Cardiac muscle cell (in vitro differentiated cells and primary cell): ENCODE results near the gene OGDH. TPM values are rescaled to one million over a fixed set of nuclear protein-coding genes. Genes with fewer than 3 reads are reported as not detected.
"Not testable (repeated sequence)": the region's sequence is repeated elsewhere in the genome, so short reads cannot be mapped to it uniquely, and the experiment has no call there.

Experiments
- DNase-seq, 2 donors: peaks; one replicate each; pipeline versions ENCODE4 v3.0.0 to v3.0.0-alpha.2; 2010 to 2017; ENCODE audit warnings: low read depth in 1 of 2, low spot score in 1 of 2
- H3K27ac ChIP-seq: fragments of 200-600 bp; sonication (generic); 2 replicates; pipeline ENCODE4 v1.5.1; 2016
- H3K27me3 ChIP-seq: fragments of 200-600 bp; sonication (generic); 2 replicates; pipeline ENCODE4 v1.6.0; 2016; ENCODE audit warnings: control low read depth
- H3K36me3 ChIP-seq: fragments of 200-600 bp; sonication (generic); 2 replicates; pipeline ENCODE4 v1.5.1; 2016; ENCODE audit warnings: control low read depth
- H3K4me1 ChIP-seq: fragments of 200-600 bp; sonication (generic); 2 replicates; pipeline ENCODE4 v1.8.1; 2017; ENCODE audit warnings: low read depth, mild to moderate bottlenecking, mixed run types
- H3K4me3 ChIP-seq: fragments of 200-600 bp; sonication (generic); 2 replicates; pipeline ENCODE4 v1.5.1; 2016; ENCODE audit warnings: mild to moderate bottlenecking
- H3K9me3 ChIP-seq: fragments of 200-600 bp; sonication (generic); 2 replicates; pipeline ENCODE4 v1.5.1; 2017; ENCODE audit warnings: low read depth, mild to moderate bottlenecking, control low read depth
- polyA plus RNA-seq: library from polyadenylated mRNA; unstranded; fragments of >200 nt; fragmentation: Nextera tagmentation; extraction: Ambion mirVana; gene quantifications from 2 replicates; pipeline ENCODE4 v1.2.1, GENCODE V29; 2016
- total RNA-seq: library from RNA; depleted of rRNA; stranded (reverse); fragments of >200 nt; gene quantifications from 2 replicates; pipeline ENCODE4 v1.2.3, GENCODE V29; 2016
- TF ChIP-seq, protein P1 (sequence below): IDR thresholded peaks from 2 replicates; pipeline ENCODE4 v1.5.1; 2012; ENCODE audit warnings: low read depth, mild to moderate bottlenecking, low read length

OGDH gene
- total and polyA plus RNA-seq, 2 experiments from 2014 or later = 71.9 to 111 TPM

- no peaks in the 10 kb centered on the region for H3K9me3 ChIP-seq
- H3K4me3 ChIP-seq = no peak overlapping the region
- H3K27me3 ChIP-seq = no peaks in the 10 kb centered on the region
- no peak for DNase-seq
- TF ChIP-seq, protein P1, sequence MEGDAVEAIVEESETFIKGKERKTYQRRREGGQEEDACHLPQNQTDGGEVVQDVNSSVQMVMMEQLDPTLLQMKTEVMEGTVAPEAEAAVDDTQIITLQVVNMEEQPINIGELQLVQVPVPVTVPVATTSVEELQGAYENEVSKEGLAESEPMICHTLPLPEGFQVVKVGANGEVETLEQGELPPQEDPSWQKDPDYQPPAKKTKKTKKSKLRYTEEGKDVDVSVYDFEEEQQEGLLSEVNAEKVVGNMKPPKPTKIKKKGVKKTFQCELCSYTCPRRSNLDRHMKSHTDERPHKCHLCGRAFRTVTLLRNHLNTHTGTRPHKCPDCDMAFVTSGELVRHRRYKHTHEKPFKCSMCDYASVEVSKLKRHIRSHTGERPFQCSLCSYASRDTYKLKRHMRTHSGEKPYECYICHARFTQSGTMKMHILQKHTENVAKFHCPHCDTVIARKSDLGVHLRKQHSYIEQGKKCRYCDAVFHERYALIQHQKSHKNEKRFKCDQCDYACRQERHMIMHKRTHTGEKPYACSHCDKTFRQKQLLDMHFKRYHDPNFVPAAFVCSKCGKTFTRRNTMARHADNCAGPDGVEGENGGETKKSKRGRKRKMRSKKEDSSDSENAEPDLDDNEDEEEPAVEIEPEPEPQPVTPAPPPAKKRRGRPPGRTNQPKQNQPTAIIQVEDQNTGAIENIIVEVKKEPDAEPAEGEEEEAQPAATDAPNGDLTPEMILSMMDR = no peak
- H3K27ac ChIP-seq = no peak overlapping the region
- H3K4me1 ChIP-seq = peaks cover 15% of the 10 kb centered on the region
- H3K36me3 ChIP-seq = no peaks in the 10 kb centered on the region
Observed at GRCh38 chr7:44713680-44714335, 107.4 kb downstream of the OGDH start.

GRCh38 chr7:44716205-44716604 is 109.8 kb downstream of the OGDH start:
- H3K4me1 ChIP-seq = peaks cover 15% of the 10 kb centered on the region
- no peak overlapping the region for H3K4me3 ChIP-seq
- no peak overlapping the region for H3K27ac ChIP-seq
- H3K36me3 ChIP-seq = no peaks in the 10 kb centered on the region
- TF ChIP-seq, protein P1 = no peak
- no peaks in the 10 kb centered on the region for H3K9me3 ChIP-seq
- no peaks in the 10 kb centered on the region for H3K27me3 ChIP-seq
- DNase-seq = no peak

- no peaks in the 10 kb centered on the region for H3K27me3 ChIP-seq
- TF ChIP-seq, protein P1 = no peak
- no peak overlapping the region for H3K4me3 ChIP-seq
- no peak overlapping the region for H3K27ac ChIP-seq
- no peak for DNase-seq
- no peaks in the 10 kb centered on the region for H3K36me3 ChIP-seq
- no peaks in the 10 kb centered on the region for H3K4me1 ChIP-seq
- no peaks in the 10 kb centered on the region for H3K9me3 ChIP-seq
Observed at GRCh38 chr7:44720301-44720700, 113.9 kb downstream of the OGDH start.

DNA sequence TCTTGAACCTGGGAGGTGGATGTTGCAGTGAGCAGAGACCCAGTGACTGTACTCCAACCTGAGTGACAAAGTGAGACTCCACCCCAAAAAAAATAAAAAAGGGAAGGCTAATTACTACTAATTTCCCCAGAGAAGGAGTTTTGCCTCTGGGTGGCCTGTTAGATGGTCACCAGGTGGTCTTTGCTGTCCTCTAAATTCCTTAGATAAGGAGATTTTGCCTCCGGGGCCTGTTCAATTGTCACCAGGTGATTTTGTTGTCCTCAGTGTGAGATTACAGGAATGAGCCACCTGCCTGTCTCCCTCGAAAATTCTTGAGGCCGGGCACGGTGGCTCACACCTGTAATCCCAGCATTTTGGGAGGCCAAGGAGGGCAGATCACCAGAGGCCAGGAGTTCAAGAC is 117.8 kb downstream of the OGDH start:
- Histone ChIP-seq H3K27me3 (no peaks in the 10 kb centered on the region), H3K4me3 (no peak overlapping the region), H3K4me1 (no peaks in the 10 kb centered on the region)

DNA sequence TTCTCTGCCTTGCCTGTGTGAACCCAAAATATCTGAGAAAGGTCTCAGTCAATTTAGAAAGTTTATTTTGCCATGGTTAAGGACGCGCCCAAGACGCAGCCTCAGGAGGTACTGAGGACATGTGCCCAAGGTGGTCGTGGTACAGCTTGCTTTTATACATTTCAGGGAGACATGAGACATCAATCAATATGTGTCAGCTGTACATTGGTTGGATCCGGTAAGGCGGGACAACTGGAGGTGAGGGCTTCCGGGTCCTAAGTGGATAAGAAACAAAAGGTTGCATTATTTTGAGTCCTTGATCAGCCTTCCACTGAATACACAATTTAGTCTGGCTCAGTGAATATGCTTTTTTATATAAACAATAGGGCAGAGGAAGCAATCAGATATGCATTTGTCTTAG is 119.8 kb downstream of the OGDH start:
- H3K4me3 ChIP-seq, H3K27ac ChIP-seq: not testable (repeated sequence)

More for the DNA sequence above, 117.8 kb downstream of the OGDH start:
- Histone ChIP-seq H3K27ac (no peak overlapping the region), H3K36me3 (no peaks in the 10 kb centered on the region), H3K9me3 (no peaks in the 10 kb centered on the region)
- no peak for DNase-seq
- TF ChIP-seq, protein P1 = no peak

GRCh38 chr7:44727158-44727936 is 120.9 kb downstream of the OGDH start:
- TF ChIP-seq, protein P1 = no peak
- no peaks in the 10 kb centered on the region for H3K9me3 ChIP-seq
- no peaks in the 10 kb centered on the region for H3K27me3 ChIP-seq
- H3K4me1 ChIP-seq = no peaks in the 10 kb centered on the region
- peak in 1 of 2 donors; percentile 89 for DNase-seq
- H3K4me3 ChIP-seq = no peak overlapping the region
- peak overlapping the region; percentile 10 for H3K27ac ChIP-seq
- H3K36me3 ChIP-seq = no peaks in the 10 kb centered on the region

More for the DNA sequence above, 119.8 kb downstream of the OGDH start:
- H3K36me3 ChIP-seq, H3K4me1 ChIP-seq, H3K9me3 ChIP-seq, H3K27me3 ChIP-seq, DNase-seq: not testable (repeated sequence)
